Testis (tissue), 3 donors: ENCODE data around the gene RANBP17. TPM values are rescaled to one million over a fixed set of nuclear protein-coding genes. Genes with fewer than 3 reads are reported as not detected.
A peak's percentile ranks its signal among the peaks of the same experiment; 100 is the strongest.

Source experiments
- DNase-seq: peaks from one replicate; pipeline ENCODE4 v3.0.0-alpha.2; 2019
- H3K27ac ChIP-seq, 2 donors: fragments of 200-600 bp; sonication (generic); one replicate each; pipeline ENCODE4 v1.5.1; 2019
- H3K27me3 ChIP-seq: fragments of 200-600 bp; sonication (generic); one replicate; pipeline ENCODE4 v1.5.1; 2019
- H3K36me3 ChIP-seq: fragments of 200-600 bp; sonication (generic); one replicate; pipeline ENCODE4 v1.5.1; 2017; ENCODE audit warnings: low read depth; ENCODE audit errors: missing control alignments
- H3K4me1 ChIP-seq: fragments of 200-600 bp; sonication (generic); one replicate; pipeline ENCODE4 v1.5.1; 2019
- H3K4me3 ChIP-seq, 2 donors: fragments of 200-600 bp; sonication (generic); one replicate each; pipeline ENCODE4 v1.5.1; 2017 to 2019
- H3K9me3 ChIP-seq: fragments of 200-600 bp; sonication (generic); one replicate; pipeline ENCODE4 v1.5.1; 2017
- POLR2A ChIP-seq: fragments of 450-650 bp; IDR thresholded peaks from one replicate; pipeline ENCODE4 v1.6.1; 2017; ENCODE audit warnings: antibody characterized with exemption, mild to moderate bottlenecking, moderate library complexity
- WGBS, 2 donors: methylation state at CpG; one replicate each; pipeline ENCODE4 v1.1.5; 2018; 5-methylcytosine and 5-hydroxymethylcytosine counted together
- intact Hi-C: fragments of 100-400 bp; cut with DNase I; formaldehyde crosslinking; loops from one replicate; pipeline ENCODE4 v1.15.1; 2023; ENCODE audit warnings: low total_unique reads
- polyA plus RNA-seq: library from polyadenylated mRNA; stranded (reverse); fragments of 350-450 nt; fragmentation: Illumina TruSeq; extraction: RNeasy Lipid Tissue Mini Kit (QIAGEN cat#74804); gene quantifications from one replicate; pipeline ENCODE4 v1.2.3, GENCODE V29; 2014; ENCODE audit warnings: low read depth, low replicate concordance; ENCODE audit not compliant: insufficient read depth
- total RNA-seq, 2 donors: library from RNA; depleted of rRNA; stranded (reverse); fragments of >200 nt; gene quantifications; one replicate each; pipeline ENCODE4 v1.2.3, GENCODE V29; 2016
- TF ChIP-seq, protein P1 (sequence below), 3 experiments: fragments of 450-650 bp in 2 of 3; fragments of 200-600 bp in 1 of 3; sonication (generic) in 1 of 3; IDR thresholded peaks; one replicate each; pipeline ENCODE4 v1.5.1; 2016 to 2019; ENCODE audit warnings: antibody characterized with exemption in 3 of 3, mild to moderate bottlenecking in 2 of 3, moderate library complexity in 1 of 3

The RANBP17 gene
- total and polyA plus RNA-seq, 3 donors from 2014 or later = 34.1 to 63.9 (median 58.2) TPM

DNA sequence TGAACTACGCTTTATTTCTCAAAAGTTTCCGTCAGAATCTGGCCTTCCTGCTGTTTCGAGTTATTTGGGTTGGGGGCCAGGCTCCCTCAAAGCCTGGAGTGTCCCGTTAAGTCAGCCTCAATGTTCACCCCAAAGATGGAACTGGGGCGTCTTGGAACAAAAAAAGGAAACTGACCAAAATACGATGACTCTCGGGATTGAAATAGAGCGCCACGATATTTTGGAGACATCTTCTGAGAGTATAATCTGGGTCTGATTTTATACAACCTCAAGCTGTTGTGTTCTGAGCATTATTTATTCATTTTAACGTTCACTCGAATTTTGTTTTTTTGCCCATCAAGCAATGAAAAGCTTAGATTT is 475.4 kb downstream of the RANBP17 start:
- peaks cover 3% of the 10 kb centered on the region for H3K4me1 ChIP-seq
- H3K36me3 ChIP-seq = no peaks in the 10 kb centered on the region
- H3K4me3 ChIP-seq = peak overlapping the region; percentile 19 to 59
- intact Hi-C loops = no loop called here
- H3K9me3 ChIP-seq = no peaks in the 10 kb centered on the region
- DNase-seq = no peak
- TF ChIP-seq POLR2A = no peak
- TF ChIP-seq, protein P1, sequence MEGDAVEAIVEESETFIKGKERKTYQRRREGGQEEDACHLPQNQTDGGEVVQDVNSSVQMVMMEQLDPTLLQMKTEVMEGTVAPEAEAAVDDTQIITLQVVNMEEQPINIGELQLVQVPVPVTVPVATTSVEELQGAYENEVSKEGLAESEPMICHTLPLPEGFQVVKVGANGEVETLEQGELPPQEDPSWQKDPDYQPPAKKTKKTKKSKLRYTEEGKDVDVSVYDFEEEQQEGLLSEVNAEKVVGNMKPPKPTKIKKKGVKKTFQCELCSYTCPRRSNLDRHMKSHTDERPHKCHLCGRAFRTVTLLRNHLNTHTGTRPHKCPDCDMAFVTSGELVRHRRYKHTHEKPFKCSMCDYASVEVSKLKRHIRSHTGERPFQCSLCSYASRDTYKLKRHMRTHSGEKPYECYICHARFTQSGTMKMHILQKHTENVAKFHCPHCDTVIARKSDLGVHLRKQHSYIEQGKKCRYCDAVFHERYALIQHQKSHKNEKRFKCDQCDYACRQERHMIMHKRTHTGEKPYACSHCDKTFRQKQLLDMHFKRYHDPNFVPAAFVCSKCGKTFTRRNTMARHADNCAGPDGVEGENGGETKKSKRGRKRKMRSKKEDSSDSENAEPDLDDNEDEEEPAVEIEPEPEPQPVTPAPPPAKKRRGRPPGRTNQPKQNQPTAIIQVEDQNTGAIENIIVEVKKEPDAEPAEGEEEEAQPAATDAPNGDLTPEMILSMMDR (IDR thresholded peaks at IDR 0.05) = peak in 1 of 3 experiments; percentile 5
- H3K27ac ChIP-seq = no peak overlapping the region
- WGBS, 2 donors = 21 to 24% methylated on average over 11 of the region's 11 CpGs
- no peaks in the 10 kb centered on the region for H3K27me3 ChIP-seq

DNA sequence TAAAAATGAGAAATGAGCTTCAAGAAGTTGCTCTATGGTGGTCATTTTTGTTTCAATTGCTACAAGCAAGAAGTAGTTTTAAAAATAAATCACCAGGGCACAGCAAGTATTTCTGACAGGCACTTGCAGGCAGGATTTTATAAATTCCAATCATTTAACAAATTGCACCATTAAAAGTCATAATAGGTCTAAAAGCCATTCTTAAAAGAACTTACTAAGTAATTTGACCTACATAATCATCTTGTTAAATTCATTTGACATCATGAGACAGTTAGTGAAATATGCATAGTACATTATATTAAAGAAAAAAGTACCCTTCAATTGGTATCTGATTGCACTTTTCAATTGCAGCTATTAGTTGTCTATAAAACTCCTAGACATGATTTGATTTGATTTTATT is 478.2 kb downstream of the RANBP17 start:
- Histone ChIP-seq H3K27me3 (no peaks in the 10 kb centered on the region), H3K27ac (no peak overlapping the region), H3K9me3 (no peaks in the 10 kb centered on the region), H3K4me3 (no peak overlapping the region), H3K36me3 (no peaks in the 10 kb centered on the region), H3K4me1 (peaks cover 3% of the 10 kb centered on the region)
- TF ChIP-seq POLR2A = no peak
- TF ChIP-seq, protein P1 (IDR thresholded peaks at IDR 0.05) = no peak
- DNase-seq = no peak
- intact Hi-C loops = no loop called here

DNA sequence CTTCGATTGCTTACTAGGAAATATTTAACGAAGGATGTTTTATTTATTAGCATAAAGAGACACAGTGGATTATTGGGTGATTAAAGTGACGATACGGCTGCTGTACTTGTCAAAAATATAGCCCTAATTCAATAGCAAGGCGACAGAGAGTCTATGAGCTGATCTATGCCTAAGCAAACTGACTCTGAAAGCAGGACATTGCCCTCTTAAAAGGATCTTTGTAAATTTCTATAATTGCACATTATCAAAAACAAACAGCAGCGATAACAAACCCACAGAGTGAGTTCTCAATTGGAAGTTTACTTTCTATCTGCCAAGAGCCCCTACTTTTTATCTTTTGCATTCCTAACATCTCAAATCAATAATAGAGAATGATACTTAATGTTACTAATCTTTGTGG is 478.7 kb downstream of the RANBP17 start:
- H3K9me3 ChIP-seq = no peaks in the 10 kb centered on the region
- no peak for TF ChIP-seq POLR2A
- TF ChIP-seq, protein P1 (IDR thresholded peaks at IDR 0.05) = no peak
- H3K4me3 ChIP-seq = no peak overlapping the region
- intact Hi-C loops = no loop called here
- no peaks in the 10 kb centered on the region for H3K27me3 ChIP-seq
- H3K27ac ChIP-seq = no peak overlapping the region
- no peak for DNase-seq
- H3K36me3 ChIP-seq = no peaks in the 10 kb centered on the region
- WGBS, 2 donors = 67 to 73% methylated on average over 6 of the region's 6 CpGs
- peaks cover 3% of the 10 kb centered on the region for H3K4me1 ChIP-seq

DNA sequence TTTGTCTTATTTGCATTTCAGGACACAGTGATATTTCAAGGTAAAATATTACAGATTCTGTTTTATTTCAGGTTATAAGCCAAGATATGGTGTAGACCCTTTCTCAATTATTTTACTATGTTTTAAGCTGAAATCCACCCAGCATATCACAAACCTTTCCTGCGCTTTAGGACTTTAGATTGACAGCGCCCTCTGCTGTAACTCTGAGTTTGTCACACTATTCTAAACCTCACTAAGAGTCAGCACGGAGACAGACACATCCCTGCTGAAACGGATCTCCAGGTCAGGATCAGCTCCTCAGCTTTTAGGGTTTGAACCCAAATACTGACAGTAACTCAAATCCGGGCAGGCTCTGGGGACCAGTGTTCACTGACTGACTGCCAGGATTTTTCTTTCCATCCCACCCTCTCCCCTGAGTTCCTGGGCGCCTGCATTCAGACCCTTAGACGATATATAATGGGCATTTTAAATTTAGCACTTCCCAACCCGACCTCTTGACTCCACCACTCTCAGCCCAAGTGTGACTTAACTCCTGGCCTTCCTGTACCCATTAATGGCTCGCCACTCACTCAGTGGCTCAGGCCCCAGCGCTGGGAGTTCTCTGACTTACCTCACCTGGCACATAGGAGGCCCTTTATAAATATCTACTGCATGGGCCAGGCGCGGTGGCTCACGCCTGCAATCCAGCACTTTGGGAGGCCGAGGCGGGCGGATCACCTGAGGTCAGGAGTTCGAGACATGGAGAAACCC is 480.7 kb downstream of the RANBP17 start:
- H3K27ac ChIP-seq = no peak overlapping the region
- TF ChIP-seq, protein P1 (IDR thresholded peaks at IDR 0.05) = peak in 2 of 3 experiments; percentile 45 to 49
- TF ChIP-seq POLR2A = no peak
- H3K36me3 ChIP-seq = no peaks in the 10 kb centered on the region
- no peak overlapping the region for H3K4me3 ChIP-seq
- peak; percentile 79 for DNase-seq
- intact Hi-C loops = no loop called here
- H3K9me3 ChIP-seq = no peaks in the 10 kb centered on the region
- H3K27me3 ChIP-seq = no peaks in the 10 kb centered on the region
- peaks cover 3% of the 10 kb centered on the region for H3K4me1 ChIP-seq
- whole genome bisulfite sequencing, 2 donors = 57 to 60% methylated on average over 17 of the region's 17 CpGs
